ENCODE results near the gene MDC1. TPM values are rescaled to one million over a fixed set of nuclear protein-coding genes. Genes with fewer than 3 reads are reported as not detected.

MDC1 gene
- total and polyA plus RNA-seq, 2 of the 13 experiments (the other 11 are each of a cell fraction or from before 2014, with no cell fraction given): 8.4 to 14.0 TPM

DNA sequence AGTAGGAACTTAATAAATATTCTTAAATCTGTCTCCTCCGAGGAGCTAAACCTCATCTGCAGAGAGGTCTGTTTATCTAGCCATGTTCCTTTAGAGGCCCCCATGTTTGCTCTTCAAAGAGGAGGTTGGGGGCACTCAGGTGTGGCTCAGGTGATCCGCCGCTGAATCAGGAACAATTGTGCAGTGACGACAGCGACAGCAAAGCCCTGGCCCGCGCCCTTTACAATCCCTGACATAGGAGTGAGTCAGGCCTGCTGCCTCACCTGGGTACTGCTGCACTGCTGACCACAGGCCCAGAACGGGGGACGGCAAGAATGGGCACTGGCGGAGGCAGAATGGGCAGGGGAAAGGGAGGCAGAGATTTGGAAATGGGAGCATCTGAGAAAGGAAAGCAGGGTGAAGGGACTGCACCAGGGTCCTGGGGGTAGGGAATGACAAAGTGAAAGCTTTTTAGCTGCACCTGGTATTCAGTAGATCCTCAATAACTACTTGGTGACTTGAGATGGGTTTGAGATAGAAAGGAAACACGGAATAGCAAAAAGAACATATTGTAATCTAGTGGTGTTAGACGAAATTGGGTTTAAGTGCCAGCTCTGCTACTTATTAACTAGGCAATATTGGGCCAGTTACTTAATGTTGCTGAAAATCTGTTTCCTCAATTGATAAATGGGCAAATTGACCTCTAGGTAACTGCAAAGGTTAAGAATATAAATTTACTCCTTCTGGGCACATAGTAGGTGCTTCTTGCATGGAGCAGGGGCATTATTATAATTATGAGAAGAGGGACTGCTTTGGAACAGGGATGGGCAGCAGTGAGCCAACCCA lies 32.7 kb upstream of the MDC1 start (continued):
- TF ChIP-seq EP300 (IDR thresholded peaks at IDR 0.05; ENCODE audit: low read depth in 2 of 2, low read length in 2 of 2): peak in 1 of 2 experiments; percentile 28; a peak in 1 of 4 replicates
- no peak for TF ChIP-seq EP300 (CRISPR knock-in tag; IDR thresholded peaks at IDR 0.05; ENCODE audit: borderline replicate concordance)
- TF ChIP-seq NCOA5 (CRISPR knock-in tag; IDR thresholded peaks at IDR 0.05): no peak
- TF ChIP-seq ZNF446 (CRISPR knock-in tag; IDR thresholded peaks at IDR 0.05): no peak
- no peak for TF ChIP-seq ZNF24 (IDR thresholded peaks at IDR 0.05)
- TF ChIP-seq, protein P1, sequence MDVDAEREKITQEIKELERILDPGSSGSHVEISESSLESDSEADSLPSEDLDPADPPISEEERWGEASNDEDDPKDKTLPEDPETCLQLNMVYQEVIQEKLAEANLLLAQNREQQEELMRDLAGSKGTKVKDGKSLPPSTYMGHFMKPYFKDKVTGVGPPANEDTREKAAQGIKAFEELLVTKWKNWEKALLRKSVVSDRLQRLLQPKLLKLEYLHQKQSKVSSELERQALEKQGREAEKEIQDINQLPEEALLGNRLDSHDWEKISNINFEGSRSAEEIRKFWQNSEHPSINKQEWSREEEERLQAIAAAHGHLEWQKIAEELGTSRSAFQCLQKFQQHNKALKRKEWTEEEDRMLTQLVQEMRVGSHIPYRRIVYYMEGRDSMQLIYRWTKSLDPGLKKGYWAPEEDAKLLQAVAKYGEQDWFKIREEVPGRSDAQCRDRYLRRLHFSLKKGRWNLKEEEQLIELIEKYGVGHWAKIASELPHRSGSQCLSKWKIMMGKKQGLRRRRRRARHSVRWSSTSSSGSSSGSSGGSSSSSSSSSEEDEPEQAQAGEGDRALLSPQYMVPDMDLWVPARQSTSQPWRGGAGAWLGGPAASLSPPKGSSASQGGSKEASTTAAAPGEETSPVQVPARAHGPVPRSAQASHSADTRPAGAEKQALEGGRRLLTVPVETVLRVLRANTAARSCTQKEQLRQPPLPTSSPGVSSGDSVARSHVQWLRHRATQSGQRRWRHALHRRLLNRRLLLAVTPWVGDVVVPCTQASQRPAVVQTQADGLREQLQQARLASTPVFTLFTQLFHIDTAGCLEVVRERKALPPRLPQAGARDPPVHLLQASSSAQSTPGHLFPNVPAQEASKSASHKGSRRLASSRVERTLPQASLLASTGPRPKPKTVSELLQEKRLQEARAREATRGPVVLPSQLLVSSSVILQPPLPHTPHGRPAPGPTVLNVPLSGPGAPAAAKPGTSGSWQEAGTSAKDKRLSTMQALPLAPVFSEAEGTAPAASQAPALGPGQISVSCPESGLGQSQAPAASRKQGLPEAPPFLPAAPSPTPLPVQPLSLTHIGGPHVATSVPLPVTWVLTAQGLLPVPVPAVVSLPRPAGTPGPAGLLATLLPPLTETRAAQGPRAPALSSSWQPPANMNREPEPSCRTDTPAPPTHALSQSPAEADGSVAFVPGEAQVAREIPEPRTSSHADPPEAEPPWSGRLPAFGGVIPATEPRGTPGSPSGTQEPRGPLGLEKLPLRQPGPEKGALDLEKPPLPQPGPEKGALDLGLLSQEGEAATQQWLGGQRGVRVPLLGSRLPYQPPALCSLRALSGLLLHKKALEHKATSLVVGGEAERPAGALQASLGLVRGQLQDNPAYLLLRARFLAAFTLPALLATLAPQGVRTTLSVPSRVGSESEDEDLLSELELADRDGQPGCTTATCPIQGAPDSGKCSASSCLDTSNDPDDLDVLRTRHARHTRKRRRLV (CRISPR knock-in tag; IDR thresholded peaks at IDR 0.05): no peak
- TF ChIP-seq MED13 (CRISPR knock-in tag; IDR thresholded peaks at IDR 0.05): no peak
- TF ChIP-seq, protein P2, sequence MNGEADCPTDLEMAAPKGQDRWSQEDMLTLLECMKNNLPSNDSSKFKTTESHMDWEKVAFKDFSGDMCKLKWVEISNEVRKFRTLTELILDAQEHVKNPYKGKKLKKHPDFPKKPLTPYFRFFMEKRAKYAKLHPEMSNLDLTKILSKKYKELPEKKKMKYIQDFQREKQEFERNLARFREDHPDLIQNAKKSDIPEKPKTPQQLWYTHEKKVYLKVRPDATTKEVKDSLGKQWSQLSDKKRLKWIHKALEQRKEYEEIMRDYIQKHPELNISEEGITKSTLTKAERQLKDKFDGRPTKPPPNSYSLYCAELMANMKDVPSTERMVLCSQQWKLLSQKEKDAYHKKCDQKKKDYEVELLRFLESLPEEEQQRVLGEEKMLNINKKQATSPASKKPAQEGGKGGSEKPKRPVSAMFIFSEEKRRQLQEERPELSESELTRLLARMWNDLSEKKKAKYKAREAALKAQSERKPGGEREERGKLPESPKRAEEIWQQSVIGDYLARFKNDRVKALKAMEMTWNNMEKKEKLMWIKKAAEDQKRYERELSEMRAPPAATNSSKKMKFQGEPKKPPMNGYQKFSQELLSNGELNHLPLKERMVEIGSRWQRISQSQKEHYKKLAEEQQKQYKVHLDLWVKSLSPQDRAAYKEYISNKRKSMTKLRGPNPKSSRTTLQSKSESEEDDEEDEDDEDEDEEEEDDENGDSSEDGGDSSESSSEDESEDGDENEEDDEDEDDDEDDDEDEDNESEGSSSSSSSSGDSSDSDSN (CRISPR knock-in tag; IDR thresholded peaks at IDR 0.05): no peak; the same call in 1 of the 2 replicates
- no peak for TF ChIP-seq ZNF747 (CRISPR knock-in tag; IDR thresholded peaks at IDR 0.05; ENCODE audit: borderline replicate concordance)
- 0 out of 2 replicates have a peak, but pooled peaks have one; percentile 31 for TF ChIP-seq MZF1 (CRISPR knock-in tag; IDR thresholded peaks at IDR 0.05; ENCODE audit: borderline replicate concordance)
- no peak for TF ChIP-seq ZNF773 (CRISPR knock-in tag; IDR thresholded peaks at IDR 0.05; ENCODE audit: borderline replicate concordance)
- TF ChIP-seq, protein P3, sequence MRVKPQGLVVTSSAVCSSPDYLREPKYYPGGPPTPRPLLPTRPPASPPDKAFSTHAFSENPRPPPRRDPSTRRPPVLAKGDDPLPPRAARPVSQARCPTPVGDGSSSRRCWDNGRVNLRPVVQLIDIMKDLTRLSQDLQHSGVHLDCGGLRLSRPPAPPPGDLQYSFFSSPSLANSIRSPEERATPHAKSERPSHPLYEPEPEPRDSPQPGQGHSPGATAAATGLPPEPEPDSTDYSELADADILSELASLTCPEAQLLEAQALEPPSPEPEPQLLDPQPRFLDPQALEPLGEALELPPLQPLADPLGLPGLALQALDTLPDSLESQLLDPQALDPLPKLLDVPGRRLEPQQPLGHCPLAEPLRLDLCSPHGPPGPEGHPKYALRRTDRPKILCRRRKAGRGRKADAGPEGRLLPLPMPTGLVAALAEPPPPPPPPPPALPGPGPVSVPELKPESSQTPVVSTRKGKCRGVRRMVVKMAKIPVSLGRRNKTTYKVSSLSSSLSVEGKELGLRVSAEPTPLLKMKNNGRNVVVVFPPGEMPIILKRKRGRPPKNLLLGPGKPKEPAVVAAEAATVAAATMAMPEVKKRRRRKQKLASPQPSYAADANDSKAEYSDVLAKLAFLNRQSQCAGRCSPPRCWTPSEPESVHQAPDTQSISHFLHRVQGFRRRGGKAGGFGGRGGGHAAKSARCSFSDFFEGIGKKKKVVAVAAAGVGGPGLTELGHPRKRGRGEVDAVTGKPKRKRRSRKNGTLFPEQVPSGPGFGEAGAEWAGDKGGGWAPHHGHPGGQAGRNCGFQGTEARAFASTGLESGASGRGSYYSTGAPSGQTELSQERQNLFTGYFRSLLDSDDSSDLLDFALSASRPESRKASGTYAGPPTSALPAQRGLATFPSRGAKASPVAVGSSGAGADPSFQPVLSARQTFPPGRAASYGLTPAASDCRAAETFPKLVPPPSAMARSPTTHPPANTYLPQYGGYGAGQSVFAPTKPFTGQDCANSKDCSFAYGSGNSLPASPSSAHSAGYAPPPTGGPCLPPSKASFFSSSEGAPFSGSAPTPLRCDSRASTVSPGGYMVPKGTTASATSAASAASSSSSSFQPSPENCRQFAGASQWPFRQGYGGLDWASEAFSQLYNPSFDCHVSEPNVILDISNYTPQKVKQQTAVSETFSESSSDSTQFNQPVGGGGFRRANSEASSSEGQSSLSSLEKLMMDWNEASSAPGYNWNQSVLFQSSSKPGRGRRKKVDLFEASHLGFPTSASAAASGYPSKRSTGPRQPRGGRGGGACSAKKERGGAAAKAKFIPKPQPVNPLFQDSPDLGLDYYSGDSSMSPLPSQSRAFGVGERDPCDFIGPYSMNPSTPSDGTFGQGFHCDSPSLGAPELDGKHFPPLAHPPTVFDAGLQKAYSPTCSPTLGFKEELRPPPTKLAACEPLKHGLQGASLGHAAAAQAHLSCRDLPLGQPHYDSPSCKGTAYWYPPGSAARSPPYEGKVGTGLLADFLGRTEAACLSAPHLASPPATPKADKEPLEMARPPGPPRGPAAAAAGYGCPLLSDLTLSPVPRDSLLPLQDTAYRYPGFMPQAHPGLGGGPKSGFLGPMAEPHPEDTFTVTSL (CRISPR knock-in tag; IDR thresholded peaks at IDR 0.05; ENCODE audit: borderline replicate concordance): no peak
- 0 out of 2 replicates have a peak, but pooled peaks have one; percentile 26 for TF ChIP-seq GTF2F1 (IDR thresholded peaks at IDR 0.05; ENCODE audit: low read length)
- peak; percentile 94 for TF ChIP-seq ZEB1 (IDR thresholded peaks at IDR 0.05; ENCODE audit: insufficient replicate concordance, low read depth)

Data from HepG2 (cell line).